Mesenchymal stem cell (in vitro differentiated cells and primary cell): ENCODE data around the gene TAPT1.

ENCODE experiments used
- DNase-seq: peaks from one replicate; pipeline ENCODE4 v3.0.0-alpha.2; 2013
- H2AFZ ChIP-seq: one replicate; pipeline ENCODE4 v1.6.1; 2013; ENCODE audit warnings: low read depth, mild to moderate bottlenecking, control low read depth, inconsistent platforms, low read length, moderate library complexity
- H2AK5ac ChIP-seq: 2 replicates; pipeline ENCODE4 v1.6.1; 2013; ENCODE audit warnings: low read length, moderate library complexity, mild to moderate bottlenecking, inconsistent platforms; ENCODE audit not compliant: severe bottlenecking
- H2BK120ac ChIP-seq: one replicate; pipeline ENCODE4 v1.6.1; 2013; ENCODE audit warnings: low read depth, mild to moderate bottlenecking, inconsistent platforms, low read length, moderate library complexity
- H2BK12ac ChIP-seq, 2 experiments: one replicate each; pipeline ENCODE4 v1.6.1; 2013; ENCODE audit warnings: inconsistent platforms in 2 of 2, low read length in 2 of 2, mild to moderate bottlenecking in 2 of 2, moderate library complexity in 2 of 2, control low read depth in 1 of 2
- H2BK15ac ChIP-seq: one replicate; pipeline ENCODE4 v1.6.1; 2013; ENCODE audit warnings: mild to moderate bottlenecking, low read depth, inconsistent platforms; ENCODE audit not compliant: poor library complexity, severe bottlenecking
- H2BK5ac ChIP-seq: 2 replicates; pipeline ENCODE4 v1.6.1; 2013; ENCODE audit warnings: low read depth, mild to moderate bottlenecking, low read length, control low read depth, inconsistent platforms; ENCODE audit not compliant: poor library complexity, severe bottlenecking
- H3K14ac ChIP-seq, 2 experiments: one replicate each; pipeline ENCODE4 v1.6.1; 2013; ENCODE audit warnings: inconsistent platforms in 2 of 2, low read length in 2 of 2, control low read depth in 1 of 2, mild to moderate bottlenecking in 1 of 2, moderate library complexity in 1 of 2
- H3K18ac ChIP-seq, 2 experiments: one replicate each; pipeline ENCODE4 v1.6.1; 2013; ENCODE audit warnings: inconsistent platforms in 2 of 2, low read length in 2 of 2, control low read depth in 1 of 2, low read depth in 1 of 2, mild to moderate bottlenecking in 1 of 2
- H3K23ac ChIP-seq, 2 experiments: one replicate each; pipeline ENCODE4 v1.6.1; 2013; ENCODE audit warnings: inconsistent platforms in 2 of 2, low read length in 2 of 2, mild to moderate bottlenecking in 2 of 2, moderate library complexity in 2 of 2, control low read depth in 1 of 2
- H3K27ac ChIP-seq: 2 replicates; pipeline ENCODE4 v1.5.1; 2013; ENCODE audit warnings: mild to moderate bottlenecking, moderate library complexity, low read length, control low read depth, inconsistent platforms; ENCODE audit not compliant: poor library complexity, severe bottlenecking
- H3K27me3 ChIP-seq, 2 experiments: 2 replicates each; pipeline versions ENCODE4 v1.6.1 to v1.7.0; 2013; ENCODE audit warnings: low read length in 2 of 2, mild to moderate bottlenecking in 2 of 2, moderate library complexity in 2 of 2, control low read depth in 1 of 2, inconsistent platforms in 1 of 2; ENCODE audit not compliant: control insufficient read depth in 1 of 2, insufficient read depth in 1 of 2
- H3K36me3 ChIP-seq, 2 experiments: 2 replicates each; pipeline versions ENCODE4 v1.6.1 to v1.7.0; 2013; ENCODE audit warnings: low read length in 2 of 2, control low read depth in 1 of 2, inconsistent platforms in 1 of 2, low read depth in 1 of 2, mild to moderate bottlenecking in 1 of 2; ENCODE audit not compliant: insufficient read depth in 2 of 2, control insufficient read depth in 1 of 2
- H3K4ac ChIP-seq, 2 experiments: one replicate each; pipeline ENCODE4 v1.6.1; 2013; ENCODE audit warnings: inconsistent platforms in 2 of 2, low read length in 2 of 2, mild to moderate bottlenecking in 2 of 2, moderate library complexity in 2 of 2, control low read depth in 1 of 2, low read depth in 1 of 2
- H3K4me1 ChIP-seq: 2 replicates; pipeline ENCODE4 v1.6.1; 2013; ENCODE audit warnings: low read depth, low read length, control low read depth; ENCODE audit not compliant: control insufficient read depth, insufficient read depth
- H3K4me2 ChIP-seq: 2 replicates; pipeline ENCODE4 v1.6.1; 2013; ENCODE audit warnings: low read length, mild to moderate bottlenecking, inconsistent platforms; ENCODE audit not compliant: poor library complexity, severe bottlenecking
- H3K4me3 ChIP-seq, 2 experiments: 2 replicates each; pipeline versions ENCODE4 v1.5.1 to v1.7.0; 2013; ENCODE audit warnings: low read length in 2 of 2, mild to moderate bottlenecking in 2 of 2, control low read depth in 1 of 2, low read depth in 1 of 2; ENCODE audit not compliant: insufficient read depth in 1 of 2
- H3K79me1 ChIP-seq: replicated peaks from 2 replicates; pipeline ENCODE4 v1.6.1; 2013; ENCODE audit warnings: mild to moderate bottlenecking, control low read depth, low read length, inconsistent platforms; ENCODE audit not compliant: poor library complexity, severe bottlenecking
- H3K9ac ChIP-seq: 2 replicates; pipeline ENCODE4 v1.7.0; 2013; ENCODE audit warnings: mild to moderate bottlenecking, low read length, moderate library complexity
- H3K9me3 ChIP-seq: 2 replicates; pipeline ENCODE4 v1.7.0; 2013; ENCODE audit warnings: mild to moderate bottlenecking, low read length; ENCODE audit not compliant: control insufficient read depth
- H4K8ac ChIP-seq: one replicate; pipeline ENCODE4 v1.6.1; 2013; ENCODE audit warnings: inconsistent platforms, mild to moderate bottlenecking, low read length, moderate library complexity
- H4K91ac ChIP-seq: one replicate; pipeline ENCODE4 v1.6.1; 2013; ENCODE audit warnings: mild to moderate bottlenecking, low read length, inconsistent platforms
- WGBS: methylation state at CpG from one replicate; pipeline ENCODE4 v1.1.7; 2013; ENCODE audit warnings: mixed read lengths; 5-methylcytosine and 5-hydroxymethylcytosine counted together

The TAPT1 gene

GRCh38 chr4:16261313-16261878 lies 35.1 kb upstream of the TAPT1 start:
- no peak overlapping the region for H4K91ac ChIP-seq

GRCh38 chr4:16259889-16260246 lies 33.6 kb upstream of the TAPT1 start:
- 100% methylated on average over 4 of the region's 4 CpGs for WGBS
- Histone ChIP-seq H3K79me1 (no peaks in the 10 kb centered on the region), H3K23ac (no peak overlapping the region), H4K8ac (no peak overlapping the region), H3K27me3 (no peaks in the 10 kb centered on the region), H3K4me2 (no peak overlapping the region), H2AFZ (no peak overlapping the region), H4K91ac (no peak overlapping the region), H3K9me3 (no peaks in the 10 kb centered on the region), H3K4ac (no peak overlapping the region), H3K9ac (no peak overlapping the region), H3K4me1 (no peaks in the 10 kb centered on the region), H3K4me3 (no peak overlapping the region), H3K14ac (no peak overlapping the region), H2AK5ac (no peak overlapping the region), H2BK5ac (no peak overlapping the region), H3K18ac (no peak overlapping the region), H3K36me3 (peaks cover 4 to 5% of the 10 kb centered on the region in 2 experiments), H3K27ac (no peak overlapping the region), H2BK120ac (no peak overlapping the region), H2BK15ac (no peak overlapping the region), H2BK12ac (no peak overlapping the region)
- DNase-seq, result no peak

More at GRCh38 chr4:16261313-16261878, 35.1 kb upstream of the TAPT1 start:
- no peak overlapping the region for H3K4me2 ChIP-seq
- no peak overlapping the region for H2BK5ac ChIP-seq
- H2AK5ac ChIP-seq, result no peak overlapping the region
- H3K4me3 ChIP-seq, result no peak overlapping the region
- no peaks in the 10 kb centered on the region for H3K79me1 ChIP-seq
- no peaks in the 10 kb centered on the region for H3K9me3 ChIP-seq
- no peak overlapping the region for H3K14ac ChIP-seq
- no peak overlapping the region for H3K23ac ChIP-seq
- 97% methylated on average over 3 of the region's 5 CpGs for WGBS
- H2BK15ac ChIP-seq, result no peak overlapping the region
- H3K4me1 ChIP-seq, result no peaks in the 10 kb centered on the region
- no peak overlapping the region for H2BK120ac ChIP-seq
- no peak for DNase-seq
- no peak overlapping the region for H3K9ac ChIP-seq
- no peak overlapping the region for H4K8ac ChIP-seq
- peaks cover 3 to 4% of the 10 kb centered on the region in 2 experiments for H3K36me3 ChIP-seq
- H3K18ac ChIP-seq, result no peak overlapping the region
- H3K4ac ChIP-seq, result no peak overlapping the region
- no peak overlapping the region for H3K27ac ChIP-seq
- H2BK12ac ChIP-seq, result no peak overlapping the region
- no peak overlapping the region for H2AFZ ChIP-seq
- H3K27me3 ChIP-seq, result no peaks in the 10 kb centered on the region

GRCh38 chr4:16259241-16259888 lies 33.1 kb upstream of the TAPT1 start:
- no peak overlapping the region for H4K8ac ChIP-seq
- no peaks in the 10 kb centered on the region for H3K27me3 ChIP-seq
- no peak overlapping the region for H3K4me3 ChIP-seq
- H3K9ac ChIP-seq, result no peak overlapping the region
- no peaks in the 10 kb centered on the region for H3K4me1 ChIP-seq
- no peak overlapping the region for H4K91ac ChIP-seq
- H2BK5ac ChIP-seq, result no peak overlapping the region
- H3K14ac ChIP-seq, result no peak overlapping the region
- H3K4ac ChIP-seq, result no peak overlapping the region
- no peak overlapping the region for H3K23ac ChIP-seq
- peaks cover 4 to 5% of the 10 kb centered on the region in 2 experiments for H3K36me3 ChIP-seq
- H2BK15ac ChIP-seq, result no peak overlapping the region
- no peaks in the 10 kb centered on the region for H3K9me3 ChIP-seq
- H3K79me1 ChIP-seq, result no peaks in the 10 kb centered on the region
- no peak for DNase-seq
- H2BK120ac ChIP-seq, result no peak overlapping the region
- no peak overlapping the region for H2BK12ac ChIP-seq
- no peak overlapping the region for H3K18ac ChIP-seq
- H2AFZ ChIP-seq, result no peak overlapping the region
- no peak overlapping the region for H3K4me2 ChIP-seq
- no peak overlapping the region for H2AK5ac ChIP-seq
- WGBS, result 65% methylated on average over 1 of the region's 1 CpG
- H3K27ac ChIP-seq, result no peak overlapping the region

- Histone ChIP-seq H3K27ac (no peak overlapping the region), H3K27me3 (no peaks in the 10 kb centered on the region), H3K18ac (no peak overlapping the region), H3K4me1 (no peaks in the 10 kb centered on the region), H2AFZ (no peak overlapping the region), H3K79me1 (no peaks in the 10 kb centered on the region), H3K9ac (no peak overlapping the region), H4K8ac (no peak overlapping the region), H3K9me3 (no peaks in the 10 kb centered on the region), H2AK5ac (no peak overlapping the region), H3K23ac (no peak overlapping the region), H3K36me3 (peaks cover 4 to 5% of the 10 kb centered on the region in 2 experiments), H3K14ac (no peak overlapping the region), H2BK12ac (no peak overlapping the region), H3K4me2 (no peak overlapping the region), H2BK15ac (no peak overlapping the region), H3K4me3 (no peak overlapping the region), H3K4ac (no peak overlapping the region), H2BK120ac (no peak overlapping the region), H2BK5ac (no peak overlapping the region), H4K91ac (no peak overlapping the region)
- DNase-seq, result no peak
- WGBS, result 98% methylated on average over 2 of the region's 2 CpGs
These were observed 31.3 kb upstream of the TAPT1 start for GRCh38 chr4:16257611-16258010.
